Measurements from ENCODE around the gene DNASE2B. TPM values are rescaled to one million over a fixed set of nuclear protein-coding genes. Genes with fewer than 3 reads are reported as not detected.

The DNASE2B gene
- total RNA-seq, 1 experiment from 2014 or later = not detected

DNA sequence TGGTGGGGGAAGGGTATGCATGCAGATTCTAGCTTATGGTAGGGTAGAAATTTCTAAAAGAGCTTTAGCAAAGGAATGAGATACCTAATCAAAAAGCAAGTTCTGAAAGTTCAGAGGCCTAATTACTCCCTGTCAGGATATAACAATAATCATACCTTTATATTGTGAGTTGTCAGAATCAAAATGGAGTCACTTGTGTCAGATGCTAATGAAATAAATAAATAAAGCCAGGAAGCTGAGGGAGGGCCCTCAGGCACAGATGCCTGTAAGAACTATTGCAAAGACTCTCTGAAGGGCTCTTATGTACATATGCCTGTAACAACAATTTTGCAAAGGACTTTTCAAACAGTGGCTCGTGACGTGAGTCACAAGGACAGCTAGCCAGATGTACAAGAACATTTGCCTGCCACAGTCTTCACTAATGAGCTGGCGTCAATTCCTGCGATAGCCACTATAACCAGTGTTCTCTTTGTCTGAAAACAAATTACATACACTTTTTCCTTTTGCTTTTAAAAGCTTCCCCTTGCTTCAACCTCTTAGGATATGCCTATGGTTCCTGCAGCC, 27.4 kb upstream of the DNASE2B start:
- Histone ChIP-seq H2AFZ (ENCODE audit: low read length) (no peak overlapping the region), H3K23ac (ENCODE audit: insufficient read length, low read depth, low read length) (no peak overlapping the region), H3K4ac (ENCODE audit: low read depth, low read length) (no peak overlapping the region), H3K79me2 (ENCODE audit: insufficient read depth, low read length) (no peaks in the 10 kb centered on the region), H4K20me1 (ENCODE audit: control insufficient read depth, insufficient read depth, insufficient read length) (no peaks in the 10 kb centered on the region), H3K4me2 (ENCODE audit: insufficient read depth, insufficient read length, low read length) (no peak overlapping the region), H2AK5ac (ENCODE audit: insufficient read length, low read length) (no peak overlapping the region), H3K27ac (ENCODE audit: insufficient read length, low read depth, low read length) (no peak overlapping the region), H2BK120ac (ENCODE audit: low read depth, low read length, poor library complexity, severe bottlenecking) (no peak overlapping the region), H2BK15ac (ENCODE audit: low read depth, low read length) (no peak overlapping the region), H3K56ac (ENCODE audit: insufficient read length, low read depth, low read length) (no peak overlapping the region), H3K9me3 (ENCODE audit: control insufficient read depth, low read depth, low read length) (no peaks in the 10 kb centered on the region), H3K27me3 (ENCODE audit: insufficient read depth, low read length) (no peaks in the 10 kb centered on the region), H3K4me1 (ENCODE audit: insufficient read depth, low read length) (no peaks in the 10 kb centered on the region), H3K18ac (ENCODE audit: insufficient read length, low read depth, low read length) (no peak overlapping the region), H4K8ac (replicated peaks; ENCODE audit: insufficient read length, low read depth, low read length) (no peak overlapping the region), H3K9ac (ENCODE audit: extremely low read depth, insufficient read length, low read length) (no peak overlapping the region), H3K14ac (ENCODE audit: insufficient read depth, low read length) (no peak overlapping the region), H4K91ac (ENCODE audit: insufficient read length, low read depth, low read length) (no peak overlapping the region), H2BK5ac (ENCODE audit: insufficient read length, low read length) (no peak overlapping the region), H4K5ac (ENCODE audit: insufficient read length, low read depth, low read length) (no peak overlapping the region), H3K23me2 (ENCODE audit: insufficient read length, low read depth, low read length, poor library complexity, severe bottlenecking) (no peaks in the 10 kb centered on the region), H3T11ph (ENCODE audit: low read length) (no peak overlapping the region), H3K79me1 (ENCODE audit: insufficient read depth, low read depth, low read length, poor library complexity, severe bottlenecking) (no peaks in the 10 kb centered on the region), H2BK12ac (ENCODE audit: insufficient read length, low read depth, low read length) (no peak overlapping the region), H2BK20ac (ENCODE audit: low read depth, low read length, poor library complexity, severe bottlenecking) (no peak overlapping the region)
- Mint-ChIP-seq H3K27ac (no peak overlapping the region), H3K27me3 (ENCODE audit: low read depth) (no peaks in the 10 kb centered on the region; the same call in 1 of the 2 replicates), H3K4me3 (no peak overlapping the region), H3K36me3 (ENCODE audit: insufficient read depth in 1 of 3, low read depth in 3 of 3) (no peaks in the 10 kb centered on the region; a peak in 1 of 7 replicates), H3K9me3 (no peaks in the 10 kb centered on the region), H3K4me1 (no peaks in the 10 kb centered on the region)
- TF ChIP-seq, protein P1, sequence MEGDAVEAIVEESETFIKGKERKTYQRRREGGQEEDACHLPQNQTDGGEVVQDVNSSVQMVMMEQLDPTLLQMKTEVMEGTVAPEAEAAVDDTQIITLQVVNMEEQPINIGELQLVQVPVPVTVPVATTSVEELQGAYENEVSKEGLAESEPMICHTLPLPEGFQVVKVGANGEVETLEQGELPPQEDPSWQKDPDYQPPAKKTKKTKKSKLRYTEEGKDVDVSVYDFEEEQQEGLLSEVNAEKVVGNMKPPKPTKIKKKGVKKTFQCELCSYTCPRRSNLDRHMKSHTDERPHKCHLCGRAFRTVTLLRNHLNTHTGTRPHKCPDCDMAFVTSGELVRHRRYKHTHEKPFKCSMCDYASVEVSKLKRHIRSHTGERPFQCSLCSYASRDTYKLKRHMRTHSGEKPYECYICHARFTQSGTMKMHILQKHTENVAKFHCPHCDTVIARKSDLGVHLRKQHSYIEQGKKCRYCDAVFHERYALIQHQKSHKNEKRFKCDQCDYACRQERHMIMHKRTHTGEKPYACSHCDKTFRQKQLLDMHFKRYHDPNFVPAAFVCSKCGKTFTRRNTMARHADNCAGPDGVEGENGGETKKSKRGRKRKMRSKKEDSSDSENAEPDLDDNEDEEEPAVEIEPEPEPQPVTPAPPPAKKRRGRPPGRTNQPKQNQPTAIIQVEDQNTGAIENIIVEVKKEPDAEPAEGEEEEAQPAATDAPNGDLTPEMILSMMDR (conservative IDR thresholded peaks at IDR 0.05) = no peak
- whole genome bisulfite sequencing (ENCODE audit: extremely low coverage, insufficient read length, low lambda C conversion rate) = no CpG with 5 or more reads among the region's 4 CpGs
- DNase-seq = no peak

All from H9 (cell line).